RWPE2 (cell line): ENCODE data around the gene RPL10.

ENCODE experiments used
- ATAC-seq: fragments of 200-7000 bp; cut with Tn5 transposase; 3 replicates; pipeline ENCODE4 v1.9.1; 2021; ENCODE audit warnings: low read depth
- DNase-seq: peaks from one replicate; pipeline ENCODE4 v3.0.0-alpha.2; 2020; ENCODE audit warnings: low spot score
- H3K27ac ChIP-seq: fragments of 450-650 bp; 2 replicates; pipeline ENCODE4 v1.5.1; 2017; ENCODE audit warnings: mild to moderate bottlenecking; ENCODE audit not compliant: poor library complexity, severe bottlenecking
- H3K27me3 ChIP-seq: fragments of 250-450 bp; sonication (Bioruptor Pico); 2 replicates; pipeline ENCODE4 v1.5.1; 2021; ENCODE audit warnings: mild to moderate bottlenecking, moderate library complexity; ENCODE audit not compliant: insufficient read depth, poor library complexity, severe bottlenecking
- H3K36me3 ChIP-seq: fragments of 250-450 bp; sonication (Bioruptor Pico); 2 replicates; pipeline ENCODE4 v1.5.1; 2020; ENCODE audit warnings: low read depth, mild to moderate bottlenecking, moderate library complexity
- H3K4me1 ChIP-seq: fragments of 250-450 bp; sonication (Bioruptor Pico); 2 replicates; pipeline ENCODE4 v1.5.1; 2021; ENCODE audit warnings: mild to moderate bottlenecking, moderate library complexity; ENCODE audit not compliant: insufficient read depth, poor library complexity, severe bottlenecking
- H3K4me3 ChIP-seq: fragments of 250-450 bp; sonication (Bioruptor Pico); 2 replicates; pipeline ENCODE4 v1.5.1; 2021; ENCODE audit warnings: mild to moderate bottlenecking, moderate library complexity; ENCODE audit not compliant: severe bottlenecking
- H3K9me3 ChIP-seq: fragments of 250-450 bp; sonication (Bioruptor Pico); 2 replicates; pipeline ENCODE4 v1.5.1; 2021; ENCODE audit warnings: mild to moderate bottlenecking, moderate library complexity; ENCODE audit not compliant: severe bottlenecking
- TF ChIP-seq, protein P1 (sequence below): fragments of 450-650 bp; IDR thresholded peaks from one replicate; pipeline ENCODE4 v1.5.1; 2017; ENCODE audit warnings: mild to moderate bottlenecking, moderate library complexity; ENCODE audit not compliant: poor library complexity, severe bottlenecking

RPL10 gene

DNA sequence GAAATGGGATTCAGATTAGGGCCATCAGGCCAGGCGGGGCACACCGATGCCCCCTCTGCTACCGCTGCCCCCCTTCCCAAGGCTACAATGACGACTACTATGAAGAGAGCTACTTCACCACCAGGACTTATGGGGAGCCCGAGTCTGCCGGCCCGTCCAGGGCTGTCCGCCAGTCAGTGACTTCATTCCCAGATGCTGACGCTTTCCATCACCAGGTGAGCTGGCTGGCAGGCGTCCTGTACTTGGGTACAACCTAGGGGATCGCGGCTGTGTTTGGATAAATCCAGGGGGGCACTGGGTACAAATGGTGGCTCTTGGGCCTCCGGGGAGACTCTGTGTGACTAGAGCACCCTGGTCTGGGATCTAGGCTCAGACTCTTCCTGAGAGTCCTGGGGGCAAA is 18.0 kb upstream of the RPL10 start:
- no peak for ATAC-seq
- H3K27me3 ChIP-seq = no peaks in the 10 kb centered on the region
- TF ChIP-seq, protein P1, sequence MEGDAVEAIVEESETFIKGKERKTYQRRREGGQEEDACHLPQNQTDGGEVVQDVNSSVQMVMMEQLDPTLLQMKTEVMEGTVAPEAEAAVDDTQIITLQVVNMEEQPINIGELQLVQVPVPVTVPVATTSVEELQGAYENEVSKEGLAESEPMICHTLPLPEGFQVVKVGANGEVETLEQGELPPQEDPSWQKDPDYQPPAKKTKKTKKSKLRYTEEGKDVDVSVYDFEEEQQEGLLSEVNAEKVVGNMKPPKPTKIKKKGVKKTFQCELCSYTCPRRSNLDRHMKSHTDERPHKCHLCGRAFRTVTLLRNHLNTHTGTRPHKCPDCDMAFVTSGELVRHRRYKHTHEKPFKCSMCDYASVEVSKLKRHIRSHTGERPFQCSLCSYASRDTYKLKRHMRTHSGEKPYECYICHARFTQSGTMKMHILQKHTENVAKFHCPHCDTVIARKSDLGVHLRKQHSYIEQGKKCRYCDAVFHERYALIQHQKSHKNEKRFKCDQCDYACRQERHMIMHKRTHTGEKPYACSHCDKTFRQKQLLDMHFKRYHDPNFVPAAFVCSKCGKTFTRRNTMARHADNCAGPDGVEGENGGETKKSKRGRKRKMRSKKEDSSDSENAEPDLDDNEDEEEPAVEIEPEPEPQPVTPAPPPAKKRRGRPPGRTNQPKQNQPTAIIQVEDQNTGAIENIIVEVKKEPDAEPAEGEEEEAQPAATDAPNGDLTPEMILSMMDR = no peak
- H3K36me3 ChIP-seq = peaks cover 24% of the 10 kb centered on the region
- peak overlapping the region; percentile 87 for H3K4me3 ChIP-seq
- H3K9me3 ChIP-seq = no peaks in the 10 kb centered on the region
- peaks cover 8% of the 10 kb centered on the region for H3K4me1 ChIP-seq
- H3K27ac ChIP-seq = peak overlapping the region; percentile 76
- DNase-seq = no peak

GRCh38 chrX:154380787-154381186 is 17.4 kb upstream of the RPL10 start:
- H3K4me3 ChIP-seq = no peak overlapping the region
- DNase-seq (no peak), ATAC-seq (no peak)
- H3K36me3 ChIP-seq = peaks cover 24% of the 10 kb centered on the region
- H3K27ac ChIP-seq = peak overlapping the region; percentile 76
- no peaks in the 10 kb centered on the region for H3K27me3 ChIP-seq
- peaks cover 8% of the 10 kb centered on the region for H3K4me1 ChIP-seq
- TF ChIP-seq, protein P1 = no peak
- H3K9me3 ChIP-seq = no peaks in the 10 kb centered on the region

DNA sequence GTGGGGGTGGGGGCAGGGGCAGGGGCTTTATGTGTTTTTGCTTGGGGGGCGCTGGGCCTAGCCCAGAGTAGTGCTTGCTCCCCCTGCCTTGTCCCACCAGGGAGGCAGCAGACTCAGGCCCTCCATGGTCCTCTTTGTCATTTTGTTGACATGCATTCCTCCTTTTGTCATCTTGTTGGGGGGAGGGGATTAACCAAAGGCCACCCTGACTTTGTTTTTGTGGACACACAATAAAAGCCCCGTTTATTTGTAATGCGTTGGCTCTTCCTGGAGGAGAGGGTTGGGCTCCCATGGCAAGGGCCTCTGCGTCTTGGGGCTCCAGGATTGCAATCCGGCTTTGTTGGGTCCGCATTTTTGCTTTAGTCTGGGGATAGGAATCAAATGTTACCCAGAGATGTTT is 16.9 kb upstream of the RPL10 start:
- no peak for ATAC-seq
- peaks cover 24% of the 10 kb centered on the region for H3K36me3 ChIP-seq
- DNase-seq = no peak
- H3K9me3 ChIP-seq = no peaks in the 10 kb centered on the region
- peak overlapping the region; percentile 76 for H3K27ac ChIP-seq
- H3K4me1 ChIP-seq = peaks cover 8% of the 10 kb centered on the region
- no peak overlapping the region for H3K4me3 ChIP-seq
- TF ChIP-seq, protein P1 = no peak
- no peaks in the 10 kb centered on the region for H3K27me3 ChIP-seq

GRCh38 chrX:154382483-154383069 is 15.6 kb upstream of the RPL10 start:
- TF ChIP-seq, protein P1 = no peak
- H3K4me1 ChIP-seq = peaks cover 8% of the 10 kb centered on the region
- ATAC-seq (no peak), DNase-seq (peak; percentile 58)
- H3K36me3 ChIP-seq = peaks cover 24% of the 10 kb centered on the region
- peak overlapping the region; percentile 3 for H3K27ac ChIP-seq
- H3K9me3 ChIP-seq = no peaks in the 10 kb centered on the region
- H3K27me3 ChIP-seq = no peaks in the 10 kb centered on the region
- no peak overlapping the region for H3K4me3 ChIP-seq

DNA sequence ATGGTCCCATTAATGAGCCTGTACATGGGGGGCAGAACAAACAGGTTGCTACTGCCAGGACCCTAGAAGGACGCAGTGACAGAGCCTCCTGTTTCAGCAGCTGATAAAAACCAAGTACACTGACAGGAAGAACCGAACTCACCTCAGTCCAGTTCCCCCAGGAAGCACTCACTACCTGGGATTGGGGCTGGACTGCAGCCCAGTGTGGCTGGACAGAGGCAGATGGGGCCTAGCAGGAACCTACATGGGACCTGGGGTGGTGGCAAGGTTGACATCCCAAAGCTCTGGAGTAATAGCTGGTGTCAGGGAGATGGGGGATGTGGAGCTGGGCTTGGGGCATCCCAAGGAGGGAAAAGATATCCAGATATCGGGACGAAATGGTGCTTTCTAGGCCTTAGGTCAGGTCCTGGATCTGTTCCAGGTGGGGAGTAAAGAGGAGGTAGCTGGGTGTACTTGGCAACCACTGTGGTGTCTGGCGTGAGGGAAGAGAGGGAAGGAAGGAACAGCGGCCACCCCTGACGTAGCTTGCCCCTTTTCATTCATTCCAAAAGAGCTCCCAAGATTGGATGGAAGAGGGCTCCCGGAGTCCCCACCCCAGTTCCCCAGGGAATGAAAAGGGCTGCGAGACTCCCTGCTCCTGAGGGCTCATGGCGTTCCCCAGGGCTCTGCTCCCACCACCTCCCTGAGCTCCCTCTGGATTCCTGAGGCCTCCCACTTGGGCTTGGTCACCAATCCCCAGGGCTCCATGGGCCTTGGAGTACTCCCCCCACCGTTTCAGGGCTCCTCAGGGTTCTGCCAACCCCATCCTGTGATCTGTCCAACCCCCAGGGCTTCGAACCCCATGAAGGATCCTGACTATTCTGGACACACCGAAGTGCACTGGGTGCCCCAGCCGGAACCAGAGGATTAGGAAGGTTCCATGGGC is 14.6 kb upstream of the RPL10 start:
- TF ChIP-seq, protein P1 = no peak
- Histone ChIP-seq H3K27me3 (no peaks in the 10 kb centered on the region), H3K9me3 (no peaks in the 10 kb centered on the region), H3K4me3 (no peak overlapping the region), H3K36me3 (peaks cover 24% of the 10 kb centered on the region), H3K4me1 (peaks cover 8% of the 10 kb centered on the region), H3K27ac (peak overlapping the region; percentile 3)
- ATAC-seq (no peak), DNase-seq (no peak)
